Measurements from ENCODE around the gene ATP2B1.

The ATP2B1 gene

GRCh38 chr12:89597770-89598169, 110.9 kb downstream of the ATP2B1 start:
- DNase-seq = no peak
- Histone ChIP-seq H3K27ac (no peak overlapping the region), H3K4me3 (ENCODE audit: low read depth, low read length) (no peak overlapping the region), H3K27me3 (replicated peaks) (no peaks in the 10 kb centered on the region), H3K36me3 (replicated peaks) (no peaks in the 10 kb centered on the region)
- in situ Hi-C loops (cut with HindIII; ENCODE audit: low pct_ligation_motif_present, low sequenced_read_pairs) = no loop called here
- no peak for TF ChIP-seq CTCF (IDR thresholded peaks at IDR 0.05; ENCODE audit: low read depth, low read length, missing control alignments)

DNA sequence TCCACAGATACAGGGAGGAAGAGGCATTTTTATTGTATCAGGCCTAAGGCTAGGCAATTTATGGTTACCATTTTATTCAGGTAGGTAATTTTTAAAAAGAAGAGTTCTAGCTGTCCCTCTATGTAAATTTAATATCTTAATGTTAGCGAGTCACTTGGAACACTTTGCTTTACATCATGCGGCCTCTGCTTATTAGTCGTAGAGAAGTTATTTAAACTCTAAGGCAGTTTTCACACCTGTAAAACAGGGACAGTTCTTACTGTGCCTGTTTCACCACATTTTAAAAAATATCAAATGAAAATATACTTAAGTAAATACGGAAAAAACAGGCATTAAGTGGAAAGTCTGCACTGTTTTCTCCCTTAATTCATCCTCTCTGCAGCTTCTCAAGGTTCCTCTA, 111.4 kb downstream of the ATP2B1 start:
- H3K27me3 ChIP-seq (replicated peaks) = no peaks in the 10 kb centered on the region
- TF ChIP-seq CTCF (IDR thresholded peaks at IDR 0.05; ENCODE audit: low read depth, low read length, missing control alignments) = no peak
- H3K36me3 ChIP-seq (replicated peaks) = no peaks in the 10 kb centered on the region
- no peak overlapping the region for H3K4me3 ChIP-seq (ENCODE audit: low read depth, low read length)
- DNase-seq = no peak
- H3K27ac ChIP-seq = no peak overlapping the region
- in situ Hi-C loops (cut with HindIII; ENCODE audit: low pct_ligation_motif_present, low sequenced_read_pairs) = no loop called here

GRCh38 chr12:89593873-89594272, 114.8 kb downstream of the ATP2B1 start:
- in situ Hi-C loops (cut with HindIII; ENCODE audit: low pct_ligation_motif_present, low sequenced_read_pairs) = no loop called here
- Histone ChIP-seq H3K27me3 (replicated peaks) (no peaks in the 10 kb centered on the region), H3K36me3 (replicated peaks) (no peaks in the 10 kb centered on the region), H3K27ac (no peak overlapping the region), H3K4me3 (ENCODE audit: low read depth, low read length) (no peak overlapping the region)
- DNase-seq = no peak
- TF ChIP-seq CTCF (IDR thresholded peaks at IDR 0.05; ENCODE audit: low read depth, low read length, missing control alignments) = no peak

- Histone ChIP-seq H3K36me3 (replicated peaks) (no peaks in the 10 kb centered on the region), H3K27ac (no peak overlapping the region), H3K27me3 (replicated peaks) (no peaks in the 10 kb centered on the region), H3K4me3 (ENCODE audit: low read depth, low read length) (no peak overlapping the region)
- no peak for TF ChIP-seq CTCF (IDR thresholded peaks at IDR 0.05; ENCODE audit: low read depth, low read length, missing control alignments)
- no peak for DNase-seq
- in situ Hi-C loops (cut with HindIII; ENCODE audit: low pct_ligation_motif_present, low sequenced_read_pairs) = no loop called here
Observed at GRCh38 chr12:89593233-89593632, 115.4 kb downstream of the ATP2B1 start.

- H3K27me3 ChIP-seq (replicated peaks) = no peaks in the 10 kb centered on the region
- H3K4me3 ChIP-seq (ENCODE audit: low read depth, low read length) = no peak overlapping the region
- H3K27ac ChIP-seq = no peak overlapping the region
- H3K36me3 ChIP-seq (replicated peaks) = no peaks in the 10 kb centered on the region
- TF ChIP-seq CTCF (IDR thresholded peaks at IDR 0.05; ENCODE audit: low read depth, low read length, missing control alignments) = no peak
- no peak for DNase-seq
- in situ Hi-C loops (cut with HindIII; ENCODE audit: low pct_ligation_motif_present, low sequenced_read_pairs) = no loop called here
Observed at GRCh38 chr12:89589753-89590152, 118.9 kb downstream of the ATP2B1 start.

DNA sequence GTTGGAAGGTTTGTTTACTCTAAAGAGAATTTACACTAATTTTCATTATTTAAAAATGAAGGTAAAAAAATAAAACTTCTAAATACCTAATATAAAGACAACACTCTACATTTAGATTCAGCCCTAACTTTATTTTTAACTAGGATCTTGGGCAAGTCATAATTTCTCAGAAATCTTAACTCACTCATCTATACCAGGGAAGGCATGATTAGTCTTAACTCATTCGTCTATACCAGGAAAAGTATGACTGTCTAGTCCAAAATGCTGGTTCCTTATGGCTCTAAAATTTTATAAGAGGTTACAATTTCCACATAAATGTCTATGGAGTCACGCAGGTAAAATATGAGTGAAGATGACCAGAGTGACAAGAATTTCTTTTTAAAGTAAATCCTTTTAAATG, 130.1 kb downstream of the ATP2B1 start:
- DNase-seq = no peak
- no peaks in the 10 kb centered on the region for H3K36me3 ChIP-seq (replicated peaks)
- in situ Hi-C loops (cut with HindIII; ENCODE audit: low pct_ligation_motif_present, low sequenced_read_pairs) = no loop called here
- H3K27ac ChIP-seq = no peak overlapping the region
- H3K27me3 ChIP-seq (replicated peaks) = no peaks in the 10 kb centered on the region
- TF ChIP-seq CTCF (IDR thresholded peaks at IDR 0.05; ENCODE audit: low read depth, low read length, missing control alignments) = no peak
- no peak overlapping the region for H3K4me3 ChIP-seq (ENCODE audit: low read depth, low read length)

Measured in brain microvascular endothelial cell (primary cell).